ENCODE measurements around the gene CRACR2B. TPM values are rescaled to one million over a fixed set of nuclear protein-coding genes. Genes with fewer than 3 reads are reported as not detected.

Gene CRACR2B
- total and polyA plus RNA-seq, 2 of the 13 experiments (the other 11 are each of a cell fraction or from before 2014, with no cell fraction given): 14.9 to 21.0 TPM

DNA sequence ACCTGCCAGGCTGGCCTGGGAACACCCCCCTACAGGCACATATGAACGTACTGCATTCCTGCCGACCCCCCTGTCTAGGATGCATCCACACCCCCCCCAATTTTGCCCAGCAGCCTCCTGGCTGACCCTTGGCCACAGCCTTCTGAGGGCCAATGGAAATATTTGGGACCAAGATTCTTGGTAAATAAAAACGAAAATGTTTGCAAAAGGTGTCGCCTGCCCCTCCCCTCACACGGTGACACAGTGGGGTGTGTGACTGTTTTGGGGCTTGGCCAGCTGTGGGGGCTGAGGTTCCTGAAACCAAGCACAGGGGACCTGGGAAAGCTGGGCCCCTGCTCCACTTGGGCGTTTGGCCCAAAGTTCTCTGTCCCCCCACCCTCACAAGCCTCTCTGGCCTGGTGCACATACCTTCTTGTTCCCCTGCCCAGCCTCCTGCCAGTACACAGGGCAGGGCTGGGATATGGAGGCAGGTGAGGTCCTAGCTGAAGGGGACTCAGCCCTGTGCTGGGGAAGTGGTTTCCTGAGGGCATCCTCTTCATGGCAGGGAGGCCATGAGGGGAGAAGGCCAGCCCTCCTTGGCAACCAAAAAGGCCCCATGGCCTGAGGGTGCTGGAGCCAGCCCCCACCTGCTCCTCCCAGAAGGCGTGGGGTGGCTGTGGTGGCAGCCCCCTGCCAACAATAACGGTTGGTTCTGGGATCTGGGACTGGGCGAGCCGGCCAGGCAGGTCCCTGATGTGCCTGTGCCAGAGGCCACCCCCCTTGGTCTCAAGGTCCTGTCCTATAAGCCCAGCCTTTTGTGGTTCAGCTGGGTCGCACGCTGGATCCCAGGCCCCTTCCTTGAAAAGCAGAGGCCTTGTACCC lies 2.1 kb upstream of the CRACR2B start:
- Histone ChIP-seq H3K79me2 (ENCODE audit: insufficient read depth, low read length) (peaks cover 14% of the 10 kb centered on the region), H3K27ac (ENCODE audit: extremely low read length, insufficient read depth, low read length) (peak overlapping the region; percentile 11), H2AFZ (ENCODE audit: low read length) (no peak overlapping the region), H3K9ac (ENCODE audit: insufficient read depth, low read depth, low read length) (no peak overlapping the region; the same call in 1 of the 2 replicates), H3K4me1 (ENCODE audit: insufficient read depth, low read length) (peaks cover 65% of the 10 kb centered on the region), H3K4me3 (replicated peaks in 1 of 3; ENCODE audit: insufficient read depth in 1 of 3, low read depth in 2 of 3, low read length in 3 of 3) (peak overlapping the region in 1 of 3 experiments; percentile 80; a peak in 1 of 6 replicates), H3K36me3 (replicated peaks in 1 of 2; ENCODE audit: control insufficient read depth in 1 of 2, insufficient read depth in 2 of 2, low read length in 2 of 2) (peaks cover 7 to 22% of the 10 kb centered on the region in 2 experiments; a peak in 4 of 5 replicates), H3K4me2 (ENCODE audit: low read depth, low read length) (peak overlapping the region; percentile 91), H4K20me1 (ENCODE audit: insufficient read depth, low read length) (peaks cover 13% of the 10 kb centered on the region), H3K27me3 (ENCODE audit: control insufficient read depth in 1 of 2, insufficient read depth in 2 of 2, low read length in 2 of 2) (no peaks in the 10 kb centered on the region), H3K9me3 (ENCODE audit: low read length) (no peaks in the 10 kb centered on the region)
- WGBS (ENCODE audit: low lambda C conversion rate): 30% methylated on average over 5 of the region's 12 CpGs
- intact Hi-C loops (cut with micrococcal nuclease; ENCODE audit: unreplicated experiment): no loop called here
- peak; percentile 1; the same call in 2 of the 3 replicates for ATAC-seq
- no peak for DNase-seq (ENCODE audit: low spot score)
- CTCF ChIA-PET (ENCODE audit: low intra/inter-chr PET ratio, low total read pairs): no interaction called here
- FAIRE-seq: no peak
- POLR2A ChIA-PET: interaction anchor here (0.9 to 16.1 kb wide), 8 partner anchors 6 to 121 kb away, joined by 3 to 264 read pairs (median 4); partner anchors contain the start of genes EPS8L2, PNPLA2, POLR2L and RPLP2
- in situ Hi-C loops (cut with HindIII; ENCODE audit: extremely low pct_ligation_motif_present, low pct_unique_long_range_greater_than_20kb): no loop called here
- no TSS peak for BruUV-seq (replicated peaks)
- TF ChIP-seq, protein P1, sequence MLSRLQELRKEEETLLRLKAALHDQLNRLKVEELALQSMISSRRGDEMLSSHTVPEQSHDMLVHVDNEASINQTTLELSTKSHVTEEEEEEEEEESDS (CRISPR knock-in tag; IDR thresholded peaks at IDR 0.05; ENCODE audit: borderline replicate concordance): no peak
- TF ChIP-seq TBP (CRISPR knock-in tag; IDR thresholded peaks at IDR 0.05): no peak
- TF ChIP-seq, protein P2, sequence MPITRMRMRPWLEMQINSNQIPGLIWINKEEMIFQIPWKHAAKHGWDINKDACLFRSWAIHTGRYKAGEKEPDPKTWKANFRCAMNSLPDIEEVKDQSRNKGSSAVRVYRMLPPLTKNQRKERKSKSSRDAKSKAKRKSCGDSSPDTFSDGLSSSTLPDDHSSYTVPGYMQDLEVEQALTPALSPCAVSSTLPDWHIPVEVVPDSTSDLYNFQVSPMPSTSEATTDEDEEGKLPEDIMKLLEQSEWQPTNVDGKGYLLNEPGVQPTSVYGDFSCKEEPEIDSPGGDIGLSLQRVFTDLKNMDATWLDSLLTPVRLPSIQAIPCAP (CRISPR knock-in tag; IDR thresholded peaks at IDR 0.05; ENCODE audit: low read depth): no peak
- TF ChIP-seq, protein P3, sequence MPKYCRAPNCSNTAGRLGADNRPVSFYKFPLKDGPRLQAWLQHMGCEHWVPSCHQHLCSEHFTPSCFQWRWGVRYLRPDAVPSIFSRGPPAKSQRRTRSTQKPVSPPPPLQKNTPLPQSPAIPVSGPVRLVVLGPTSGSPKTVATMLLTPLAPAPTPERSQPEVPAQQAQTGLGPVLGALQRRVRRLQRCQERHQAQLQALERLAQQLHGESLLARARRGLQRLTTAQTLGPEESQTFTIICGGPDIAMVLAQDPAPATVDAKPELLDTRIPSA (CRISPR knock-in tag; IDR thresholded peaks at IDR 0.05; ENCODE audit: borderline replicate concordance): no peak
- TF ChIP-seq ZNF746 (CRISPR knock-in tag; IDR thresholded peaks at IDR 0.05): no peak
- TF ChIP-seq, protein P4, sequence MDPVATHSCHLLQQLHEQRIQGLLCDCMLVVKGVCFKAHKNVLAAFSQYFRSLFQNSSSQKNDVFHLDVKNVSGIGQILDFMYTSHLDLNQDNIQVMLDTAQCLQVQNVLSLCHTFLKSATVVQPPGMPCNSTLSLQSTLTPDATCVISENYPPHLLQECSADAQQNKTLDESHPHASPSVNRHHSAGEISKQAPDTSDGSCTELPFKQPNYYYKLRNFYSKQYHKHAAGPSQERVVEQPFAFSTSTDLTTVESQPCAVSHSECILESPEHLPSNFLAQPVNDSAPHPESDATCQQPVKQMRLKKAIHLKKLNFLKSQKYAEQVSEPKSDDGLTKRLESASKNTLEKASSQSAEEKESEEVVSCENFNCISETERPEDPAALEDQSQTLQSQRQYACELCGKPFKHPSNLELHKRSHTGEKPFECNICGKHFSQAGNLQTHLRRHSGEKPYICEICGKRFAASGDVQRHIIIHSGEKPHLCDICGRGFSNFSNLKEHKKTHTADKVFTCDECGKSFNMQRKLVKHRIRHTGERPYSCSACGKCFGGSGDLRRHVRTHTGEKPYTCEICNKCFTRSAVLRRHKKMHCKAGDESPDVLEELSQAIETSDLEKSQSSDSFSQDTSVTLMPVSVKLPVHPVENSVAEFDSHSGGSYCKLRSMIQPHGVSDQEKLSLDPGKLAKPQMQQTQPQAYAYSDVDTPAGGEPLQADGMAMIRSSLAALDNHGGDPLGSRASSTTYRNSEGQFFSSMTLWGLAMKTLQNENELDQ (CRISPR knock-in tag; IDR thresholded peaks at IDR 0.05; ENCODE audit: borderline replicate concordance): no peak
- TF ChIP-seq, protein P5, sequence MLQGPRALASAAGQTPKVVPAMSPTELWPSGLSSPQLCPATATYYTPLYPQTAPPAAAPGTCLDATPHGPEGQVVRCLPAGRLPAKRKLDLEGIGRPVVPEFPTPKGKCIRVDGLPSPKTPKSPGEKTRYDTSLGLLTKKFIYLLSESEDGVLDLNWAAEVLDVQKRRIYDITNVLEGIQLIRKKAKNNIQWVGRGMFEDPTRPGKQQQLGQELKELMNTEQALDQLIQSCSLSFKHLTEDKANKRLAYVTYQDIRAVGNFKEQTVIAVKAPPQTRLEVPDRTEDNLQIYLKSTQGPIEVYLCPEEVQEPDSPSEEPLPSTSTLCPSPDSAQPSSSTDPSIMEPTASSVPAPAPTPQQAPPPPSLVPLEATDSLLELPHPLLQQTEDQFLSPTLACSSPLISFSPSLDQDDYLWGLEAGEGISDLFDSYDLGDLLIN (CRISPR knock-in tag; IDR thresholded peaks at IDR 0.05; ENCODE audit: borderline replicate concordance): no peak
- TF ChIP-seq PLRG1 (conservative IDR thresholded peaks at IDR 0.05): no peak
- no peak for TF ChIP-seq ZFP36L1 (CRISPR knock-in tag; IDR thresholded peaks at IDR 0.05)
- TF ChIP-seq ZNF709 (CRISPR knock-in tag; IDR thresholded peaks at IDR 0.05): no peak
- TF ChIP-seq BCL6 (CRISPR knock-in tag; IDR thresholded peaks at IDR 0.05): no peak
- no peak for TF ChIP-seq CHD2 (IDR thresholded peaks at IDR 0.05; ENCODE audit: low read depth, low read length)
- TF ChIP-seq, protein P6, sequence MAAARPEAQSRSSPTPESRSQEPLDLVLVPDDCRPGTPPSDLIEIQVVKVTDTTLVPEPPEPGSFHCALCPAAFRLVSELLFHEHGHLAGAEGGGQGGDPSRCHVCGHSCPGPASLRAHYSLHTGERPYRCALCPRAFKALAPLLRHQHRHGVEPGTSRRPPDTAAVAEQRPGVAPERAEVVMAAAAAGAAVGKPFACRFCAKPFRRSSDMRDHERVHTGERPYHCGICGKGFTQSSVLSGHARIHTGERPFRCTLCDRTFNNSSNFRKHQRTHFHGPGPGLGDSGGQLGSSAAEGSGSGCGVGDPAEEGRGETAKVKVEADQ (CRISPR knock-in tag; IDR thresholded peaks at IDR 0.05; ENCODE audit: borderline replicate concordance): no peak
- no peak for TF ChIP-seq ZNF510 (CRISPR knock-in tag; IDR thresholded peaks at IDR 0.05; ENCODE audit: low read depth)
- peak; percentile 65 for TF ChIP-seq AGO1 (IDR thresholded peaks at IDR 0.05; ENCODE audit: low read depth, low read length, poor library complexity, severe bottlenecking)
- peak; percentile 63; the same call in 1 of the 2 replicates for TF ChIP-seq POLR2G (IDR thresholded peaks at IDR 0.05; ENCODE audit: low read depth, low read length)

Data from HepG2 (cell line).